HepG2 (cell line): ENCODE measurements around the gene GSPT1. TPM values are rescaled to one million over a fixed set of nuclear protein-coding genes. Genes with fewer than 3 reads are reported as not detected.

Experiments used
- ATAC-seq: fragments of 200-7000 bp; cut with Tn5 transposase; 3 replicates; pipeline ENCODE4 v1.9.1; 2020; ENCODE audit warnings: mild to moderate bottlenecking, moderate library complexity
- BruUV-seq: library from RNA; stranded (reverse); fragments of 400-500 nt; replicated peaks from 2 replicates; lab custom pipeline; 2021; lab: Mats Ljungman, UMichigan
- CTCF ChIA-PET: fragments of 300-600 bp; formaldehyde crosslinking; extraction: SDS; loops from one replicate; lab custom pipeline; 2021; ENCODE audit warnings: low total read pairs, inconsistent platforms, low intra/inter-chr PET ratio; lab: Yijun Ruan, JAX
- POLR2A ChIA-PET: fragments of 350-600 bp; sonication (Branson Sonifier 250); formaldehyde crosslinking; loops from one replicate; lab custom pipeline; 2020; ENCODE audit warnings: antibody characterized with exemption, inconsistent platforms; lab: Yijun Ruan, JAX
- DNase-seq: peaks from one replicate; pipeline ENCODE4 v3.0.0-alpha.2; 2015; ENCODE audit warnings: low spot score
- FAIRE-seq: peaks from 3 replicates; lab custom pipeline; 2011; peaks lifted over from hg19 to GRCh38; lab: Jason Lieb, UNC
- H2AFZ ChIP-seq: one replicate; pipeline ENCODE4 v1.6.1; 2011; ENCODE audit warnings: low read length, inconsistent platforms
- H3K27ac ChIP-seq: fragments of 300-600 bp; 3 replicates; pipeline ENCODE4 v1.8.0; 2011; ENCODE audit warnings: mixed run types, mild to moderate bottlenecking, mixed read lengths, low read length, inconsistent platforms; ENCODE audit not compliant: insufficient read depth; ENCODE audit errors: extremely low read length
- H3K27me3 ChIP-seq, 2 experiments: fragments of 200-600 bp in 1 of 2; 2 replicates in 1 of 2; 3 replicates in 1 of 2; pipeline versions ENCODE4 v1.6.0 to v1.8.0; 2011; ENCODE audit warnings: low read length in 2 of 2, mild to moderate bottlenecking in 2 of 2, moderate library complexity in 2 of 2, inconsistent platforms in 1 of 2; ENCODE audit not compliant: insufficient read depth in 2 of 2, control insufficient read depth in 1 of 2
- H3K36me3 ChIP-seq, 2 experiments: fragments of 200-600 bp in 1 of 2; replicated peaks in 1 of 2; 2 replicates in 1 of 2; 3 replicates in 1 of 2; pipeline versions ENCODE4 v1.5.1 to v1.8.0; 2011; ENCODE audit warnings: low read length in 2 of 2, inconsistent platforms in 1 of 2; ENCODE audit not compliant: insufficient read depth in 2 of 2, control insufficient read depth in 1 of 2
- H3K4me1 ChIP-seq: 2 replicates; pipeline ENCODE4 v1.5.1; 2012; ENCODE audit warnings: low read length, inconsistent platforms; ENCODE audit not compliant: insufficient read depth
- H3K4me2 ChIP-seq: 2 replicates; pipeline ENCODE4 v1.6.0; 2011; ENCODE audit warnings: low read depth, low read length, inconsistent platforms
- H3K4me3 ChIP-seq, 3 experiments: fragments of 200-600 bp in 1 of 3; sonication (generic), shearing (Covaris generic) in 1 of 3; replicated peaks in 1 of 3; 2 replicates each; pipeline ENCODE4 v1.5.1; 2011 to 2016; ENCODE audit warnings: low read length in 3 of 3, inconsistent platforms in 2 of 3, low read depth in 2 of 3, mild to moderate bottlenecking in 2 of 3, control low read depth in 1 of 3, mixed read lengths in 1 of 3; ENCODE audit not compliant: insufficient read depth in 1 of 3
- H3K79me2 ChIP-seq: one replicate; pipeline ENCODE4 v1.6.1; 2011; ENCODE audit warnings: low read length, inconsistent platforms; ENCODE audit not compliant: insufficient read depth
- H3K9ac ChIP-seq: 2 replicates; pipeline ENCODE4 v1.6.0; 2011; ENCODE audit warnings: mild to moderate bottlenecking, low read depth, low read length, inconsistent platforms; ENCODE audit not compliant: insufficient read depth
- H3K9me3 ChIP-seq: 2 replicates; pipeline ENCODE4 v1.5.1; 2012; ENCODE audit warnings: mild to moderate bottlenecking, low read length
- H4K20me1 ChIP-seq: 2 replicates; pipeline ENCODE4 v1.6.0; 2011; ENCODE audit warnings: inconsistent platforms, mild to moderate bottlenecking, low read length, moderate library complexity; ENCODE audit not compliant: insufficient read depth
- ASH2L ChIP-seq: fragments of 300-600, 200-600 bp; sonication (generic); IDR thresholded peaks from 2 replicates; pipeline ENCODE4 v1.7.0; 2017; ENCODE audit warnings: low read depth, mild to moderate bottlenecking, moderate library complexity, mixed read lengths, low read length; ENCODE audit not compliant: insufficient read length
- ATF2 ChIP-seq: sonication (generic); formaldehyde crosslinking; IDR thresholded peaks from 2 replicates; pipeline ENCODE4 v1.4.0; 2020; ENCODE audit warnings: missing genetic modification reagents
- MAFK ChIP-seq, 2 experiments: IDR thresholded peaks in 1 of 2; conservative IDR thresholded peaks in 1 of 2; 2 replicates each; pipeline ENCODE4 v1.6.1; 2011; ENCODE audit warnings: improper control_type of control experiment in 2 of 2, low read length in 2 of 2
- NCOA2 ChIP-seq: sonication (generic); formaldehyde crosslinking; IDR thresholded peaks from 2 replicates; pipeline ENCODE4 v1.8.0; 2022; ENCODE audit warnings: inconsistent platforms
- NFKB2 ChIP-seq: sonication (generic); formaldehyde crosslinking; IDR thresholded peaks from 2 replicates; pipeline ENCODE4 v1.4.0; 2020; ENCODE audit warnings: missing genetic modification reagents, borderline replicate concordance
- NFYB ChIP-seq: sonication (generic); formaldehyde crosslinking; IDR thresholded peaks from 2 replicates; pipeline ENCODE4 v1.4.0; 2020; ENCODE audit warnings: missing genetic modification reagents
- PITX1 ChIP-seq: sonication (generic); formaldehyde crosslinking; IDR thresholded peaks from 2 replicates; pipeline ENCODE4 v1.5.1; 2020; ENCODE audit warnings: mild to moderate bottlenecking, missing genetic modification reagents
- POLR2A ChIP-seq, 2 experiments: IDR thresholded peaks; 2 replicates each; pipeline ENCODE4 v1.6.1; 2011; ENCODE audit warnings: low read depth in 2 of 2, low read length in 2 of 2, mild to moderate bottlenecking in 1 of 2, moderate library complexity in 1 of 2; ENCODE audit not compliant: insufficient read depth in 1 of 2
- RFXAP ChIP-seq: sonication (generic); formaldehyde crosslinking; IDR thresholded peaks from 2 replicates; pipeline ENCODE4 v1.4.0; 2020; ENCODE audit warnings: missing genetic modification reagents, borderline replicate concordance
- TBP ChIP-seq: sonication (generic); formaldehyde crosslinking; IDR thresholded peaks from 2 replicates; pipeline ENCODE4 v1.5.0; 2020; ENCODE audit warnings: missing genetic modification reagents
- ZBTB26 ChIP-seq: IDR thresholded peaks from 2 replicates; pipeline ENCODE4 v1.6.1; 2016; ENCODE audit warnings: missing compliant biosample characterization, missing genetic modification reagents, borderline replicate concordance
- ZBTB8A ChIP-seq: sonication (generic); formaldehyde crosslinking; IDR thresholded peaks from 2 replicates; pipeline ENCODE4 v1.4.0; 2020; ENCODE audit warnings: mild to moderate bottlenecking, low read depth, missing genetic modification reagents, borderline replicate concordance
- ZGPAT ChIP-seq: IDR thresholded peaks from 2 replicates; pipeline ENCODE4 v1.6.1; 2016; ENCODE audit warnings: mild to moderate bottlenecking
- ZNF232 ChIP-seq: sonication (generic); formaldehyde crosslinking; IDR thresholded peaks from 2 replicates; pipeline ENCODE4 v1.4.0; 2020; ENCODE audit warnings: missing genetic modification reagents, borderline replicate concordance
- ZNF235 ChIP-seq: sonication (generic); formaldehyde crosslinking; IDR thresholded peaks from 2 replicates; pipeline ENCODE4 v1.8.1; 2023; ENCODE audit warnings: mild to moderate bottlenecking, missing genetic modification reagents, borderline replicate concordance
- ZNF614 ChIP-seq: IDR thresholded peaks from 2 replicates; pipeline ENCODE4 v1.6.1; 2018; ENCODE audit warnings: missing biosample characterization, missing genetic modification reagents, inconsistent platforms, borderline replicate concordance
- WGBS: methylation state at CpG from one replicate; pipeline ENCODE4 v1.1.6; 2017; ENCODE audit warnings: low lambda C conversion rate; 5-methylcytosine and 5-hydroxymethylcytosine counted together
- in situ Hi-C: cut with HindIII; loops from 2 replicates; pipeline ENCODE4 v1.10.0; 2017; ENCODE audit warnings: low pct_unique_long_range_greater_than_20kb; ENCODE audit not compliant: extremely low pct_ligation_motif_present
- intact Hi-C: fragments of 100-400 bp; cut with micrococcal nuclease; formaldehyde crosslinking; loops from one replicate; pipeline ENCODE4 v1.10.0; 2022; ENCODE audit not compliant: unreplicated experiment
- polyA plus RNA-seq, 8 experiments: library from polyadenylated mRNA; depleted of rRNA in 3 of 8; stranded (reverse) in 7 of 8; unstranded in 1 of 8; fragments of >200 nt; fragmentation: Illumina TruSeq in 4 of 8; extraction: Trizol in 4 of 8; gene quantifications; 2 replicates each; pipeline versions ENCODE4 v1.2.1 to v1.2.3, GENCODE V29; 2011 to 2016; ENCODE audit warnings: low read depth in 4 of 8, missing spikeins in 1 of 8, mixed read lengths in 1 of 8; ENCODE audit not compliant: insufficient read depth in 1 of 8
- total RNA-seq, 5 experiments: library from RNA; depleted of rRNA; stranded (reverse); fragments of >200 nt; fragmentation: Illumina TruSeq; extraction: Trizol; gene quantifications; 2 replicates each; pipeline ENCODE4 v1.2.3, GENCODE V29; 2016; ENCODE audit warnings: low read depth in 1 of 5

Gene GSPT1
- total and polyA plus RNA-seq, 2 of the 13 experiments (the other 11 are each of a cell fraction or from before 2014, with no cell fraction given) = 120 to 316 TPM

GRCh38 chr16:11914210-11915113 is 1.3 kb downstream of the GSPT1 start:
- Histone ChIP-seq H3K36me3 (peaks cover 0 to 1% of the 10 kb centered on the region in 2 experiments; a peak in 2 of 5 replicates), H2AFZ (no peak overlapping the region), H3K27ac (peak overlapping the region; percentile 83), H3K27me3 (no peaks in the 10 kb centered on the region; a peak in 1 of 5 replicates), H3K9ac (peak overlapping the region; percentile 92), H3K4me1 (peaks cover 58% of the 10 kb centered on the region), H3K9me3 (no peaks in the 10 kb centered on the region), H3K4me3 (peak overlapping the region; percentile 71 to 98 (median 97)), H3K79me2 (peaks cover 59% of the 10 kb centered on the region), H4K20me1 (peaks cover 54% of the 10 kb centered on the region), H3K4me2 (peak overlapping the region; percentile 87)
- no peak for DNase-seq
- ChIA-PET POLR2A (interaction anchor here (1.0 to 1.4 kb wide), 2 partner anchors 62 to 543 kb away, joined by 3 read pairs; partner anchors contain the start of gene SNX29), CTCF (no interaction called here)
- 1% methylated on average over 30 of the region's 30 CpGs for WGBS
- intact Hi-C loops = loop anchor here (5.0 to 10.0 kb wide), 3 partner anchors 60 to 170 kb away; partner anchors contain the start of genes SNX29, TXNDC11 and ZC3H7A
- peak; percentile 63 for FAIRE-seq
- in situ Hi-C loops = no loop called here
- BruUV-seq = TSS peak; percentile 45
- ATAC-seq = no peak
- TF ChIP-seq ASH2L (peak; percentile 45), RFXAP (peak; percentile 39; the same call in 1 of the 2 replicates), MAFK (conservative IDR thresholded peaks at IDR 0.05 in 1 of 2, IDR thresholded peaks at IDR 0.05 in 1 of 2; ENCODE audit: low read length in 2 of 2) (0 out of 4 replicates have a peak, but pooled peaks of 1 of the 2 experiments have one; percentile 5), NCOA2 (CRISPR knock-in tag) (no peak), ZNF235 (CRISPR knock-in tag) (peak; percentile 6; the same call in 1 of the 2 replicates), ZNF232 (CRISPR knock-in tag) (no peak), NFYB (no peak), ZGPAT (CRISPR knock-in tag) (peak; percentile 6; the same call in 1 of the 2 replicates), ZBTB26 (0 out of 2 replicates have a peak, but pooled peaks have one; percentile 21), ZNF614 (CRISPR knock-in tag) (0 out of 2 replicates have a peak, but pooled peaks have one; percentile 15), TBP (CRISPR knock-in tag) (no peak), ZBTB8A (CRISPR knock-in tag) (no peak), ATF2 (CRISPR knock-in tag) (peak; percentile 16; the same call in 1 of the 2 replicates), NFKB2 (CRISPR knock-in tag) (0 out of 2 replicates have a peak, but pooled peaks have one; percentile 14), POLR2A (IDR thresholded peaks at IDR 0.05; ENCODE audit: insufficient read depth in 1 of 2, low read depth in 2 of 2, low read length in 2 of 2) (peak in 1 of 2 experiments; percentile 21; a peak in 1 of 4 replicates), PITX1 (peak; percentile 23; the same call in 1 of the 2 replicates)
